ENCODE data around the gene REC8. TPM values are rescaled to one million over a fixed set of nuclear protein-coding genes. Genes with fewer than 3 reads are reported as not detected.

Gene REC8
- total RNA-seq, 1 donor from 2014 or later: 18.4 TPM

DNA sequence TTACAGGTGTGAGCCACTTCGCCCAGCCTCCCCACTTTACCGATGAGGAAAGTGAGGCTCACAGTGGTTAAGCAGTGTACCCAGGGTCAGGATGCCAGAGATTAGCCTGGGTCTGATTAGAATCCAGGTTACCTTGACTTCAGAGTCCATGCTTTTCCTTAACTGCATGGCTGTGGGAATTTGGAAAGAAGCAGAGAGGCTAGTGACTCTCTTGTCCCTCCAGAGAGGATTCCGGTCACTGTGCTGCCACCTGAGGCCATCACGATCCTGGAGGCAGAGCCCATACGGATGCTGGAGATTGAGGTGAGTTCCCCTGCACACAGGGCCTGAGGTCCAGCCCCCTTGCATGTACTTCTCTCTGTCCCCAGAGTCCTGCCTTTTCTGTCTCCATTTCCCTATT, 4.7 kb downstream of the REC8 start:
- peaks cover 88% of the 10 kb centered on the region for H3K36me3 ChIP-seq
- TF ChIP-seq, protein P1, sequence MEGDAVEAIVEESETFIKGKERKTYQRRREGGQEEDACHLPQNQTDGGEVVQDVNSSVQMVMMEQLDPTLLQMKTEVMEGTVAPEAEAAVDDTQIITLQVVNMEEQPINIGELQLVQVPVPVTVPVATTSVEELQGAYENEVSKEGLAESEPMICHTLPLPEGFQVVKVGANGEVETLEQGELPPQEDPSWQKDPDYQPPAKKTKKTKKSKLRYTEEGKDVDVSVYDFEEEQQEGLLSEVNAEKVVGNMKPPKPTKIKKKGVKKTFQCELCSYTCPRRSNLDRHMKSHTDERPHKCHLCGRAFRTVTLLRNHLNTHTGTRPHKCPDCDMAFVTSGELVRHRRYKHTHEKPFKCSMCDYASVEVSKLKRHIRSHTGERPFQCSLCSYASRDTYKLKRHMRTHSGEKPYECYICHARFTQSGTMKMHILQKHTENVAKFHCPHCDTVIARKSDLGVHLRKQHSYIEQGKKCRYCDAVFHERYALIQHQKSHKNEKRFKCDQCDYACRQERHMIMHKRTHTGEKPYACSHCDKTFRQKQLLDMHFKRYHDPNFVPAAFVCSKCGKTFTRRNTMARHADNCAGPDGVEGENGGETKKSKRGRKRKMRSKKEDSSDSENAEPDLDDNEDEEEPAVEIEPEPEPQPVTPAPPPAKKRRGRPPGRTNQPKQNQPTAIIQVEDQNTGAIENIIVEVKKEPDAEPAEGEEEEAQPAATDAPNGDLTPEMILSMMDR (IDR thresholded peaks at IDR 0.05): no peak
- peaks cover 8% of the 10 kb centered on the region for H3K4me1 ChIP-seq
- no peaks in the 10 kb centered on the region for H3K9me3 ChIP-seq
- DNase-seq (no peak), ATAC-seq (no peak)
- no peak overlapping the region for H3K4me3 ChIP-seq
- no peaks in the 10 kb centered on the region for H3K27me3 ChIP-seq (ENCODE audit: low read depth)
- H3K27ac ChIP-seq: no peak overlapping the region
- intact Hi-C loops (cut with DNase I): no loop called here

DNA sequence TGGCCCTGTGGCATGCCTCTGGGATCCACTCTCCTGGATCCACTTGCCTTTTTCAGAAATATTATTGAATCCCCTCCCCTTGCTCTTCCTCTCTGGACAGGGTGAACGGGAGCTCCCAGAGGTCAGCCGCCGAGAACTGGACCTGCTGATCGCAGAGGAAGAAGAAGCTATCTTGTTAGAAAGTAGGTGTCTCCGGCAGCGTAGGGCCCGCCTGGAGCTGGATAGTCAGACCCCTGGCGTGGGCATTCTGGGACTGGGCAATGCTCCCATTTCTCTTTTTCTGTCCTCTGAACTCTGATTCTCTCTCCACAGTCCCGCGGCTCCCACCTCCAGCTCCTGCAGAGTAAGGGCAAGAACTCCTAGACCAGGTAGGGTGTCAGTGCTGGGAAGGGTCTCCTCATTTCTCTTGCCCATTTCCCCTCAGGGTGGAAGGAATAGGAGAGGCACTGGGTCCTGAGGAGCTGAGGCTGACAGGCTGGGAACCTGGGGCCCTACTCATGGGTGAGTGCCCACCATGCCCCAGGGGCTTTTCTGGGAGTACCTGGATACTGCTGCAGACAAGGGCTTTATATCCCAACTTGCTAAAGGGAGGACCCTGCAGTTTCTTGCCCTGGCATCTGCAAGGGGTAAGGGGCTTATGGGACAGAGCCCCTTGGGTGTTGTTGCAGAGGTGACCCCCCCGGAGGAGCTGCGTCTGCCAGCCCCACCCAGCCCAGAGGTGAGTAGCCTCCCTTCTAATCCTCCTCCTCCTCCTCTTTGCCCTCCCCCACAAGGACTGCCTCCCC, 5.4 kb downstream of the REC8 start:
- no peak for ATAC-seq
- Histone ChIP-seq H3K9me3 (no peaks in the 10 kb centered on the region), H3K27ac (no peak overlapping the region), H3K4me3 (no peak overlapping the region), H3K4me1 (peaks cover 2% of the 10 kb centered on the region), H3K36me3 (peaks cover 92% of the 10 kb centered on the region), H3K27me3 (ENCODE audit: low read depth) (no peaks in the 10 kb centered on the region)
- no peak for DNase-seq
- TF ChIP-seq, protein P1 (IDR thresholded peaks at IDR 0.05): no peak
- intact Hi-C loops (cut with DNase I): no loop called here

DNA sequence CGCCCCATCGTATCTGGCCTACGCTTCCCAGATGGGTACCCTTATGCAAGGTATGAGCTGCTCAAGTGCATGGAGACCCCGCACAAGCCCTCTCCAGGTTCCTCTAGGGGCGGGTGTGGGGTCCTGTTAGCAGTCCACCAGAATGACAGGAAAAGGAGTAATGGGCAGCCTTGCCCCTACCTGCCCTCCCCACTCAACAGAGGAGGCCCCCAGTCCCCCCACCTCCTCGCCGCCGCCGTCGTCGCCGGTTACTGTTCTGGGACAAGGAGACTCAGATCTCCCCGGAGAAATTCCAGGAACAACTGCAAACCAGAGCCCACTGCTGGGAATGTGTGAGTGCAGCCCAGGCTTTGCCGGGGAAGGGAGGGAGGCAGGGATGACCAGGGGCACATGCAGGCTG, 6.0 kb downstream of the REC8 start:
- no peaks in the 10 kb centered on the region for H3K27me3 ChIP-seq (ENCODE audit: low read depth)
- intact Hi-C loops (cut with DNase I): no loop called here
- TF ChIP-seq, protein P1 (IDR thresholded peaks at IDR 0.05): no peak
- no peaks in the 10 kb centered on the region for H3K4me1 ChIP-seq
- H3K4me3 ChIP-seq: no peak overlapping the region
- no peaks in the 10 kb centered on the region for H3K9me3 ChIP-seq
- ATAC-seq (no peak), DNase-seq (no peak)
- peaks cover 92% of the 10 kb centered on the region for H3K36me3 ChIP-seq
- no peak overlapping the region for H3K27ac ChIP-seq

DNA sequence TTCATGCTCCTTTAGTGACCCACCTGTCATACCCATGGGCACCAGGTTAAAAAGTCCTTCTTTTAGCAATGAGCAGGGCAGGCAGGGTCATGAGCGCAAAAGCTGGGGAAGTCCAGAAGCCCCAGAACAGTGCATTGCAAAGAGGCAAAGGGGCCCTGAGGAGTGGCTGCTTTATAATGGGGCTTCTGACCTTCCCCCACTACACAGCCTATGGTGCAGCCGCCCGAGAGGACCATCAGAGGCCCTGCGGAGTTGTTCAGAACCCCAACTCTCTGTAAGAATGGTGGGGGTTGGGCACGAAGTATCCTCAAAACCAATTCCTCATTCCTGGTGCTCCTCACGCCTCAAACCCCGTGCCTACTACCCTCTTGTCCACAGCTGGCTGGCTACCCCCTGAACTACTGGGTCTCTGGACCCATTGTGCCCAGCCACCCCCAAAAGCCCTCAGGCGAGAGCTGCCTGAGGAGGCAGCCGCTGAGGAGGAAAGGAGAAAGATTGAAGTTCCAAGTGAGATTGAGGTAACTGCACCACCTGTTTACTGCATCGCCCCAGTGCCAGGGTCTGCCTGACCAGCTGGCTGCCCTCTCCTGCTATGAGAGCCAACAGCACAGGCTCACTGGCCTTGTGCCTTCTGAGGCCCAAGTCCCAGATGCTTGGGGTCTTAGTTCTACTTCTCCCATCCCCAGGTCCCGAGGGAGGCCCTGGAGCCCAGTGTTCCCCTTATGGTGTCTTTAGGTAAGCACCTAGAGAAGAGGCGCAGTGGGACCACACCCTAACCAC, 6.7 kb downstream of the REC8 start:
- H3K9me3 ChIP-seq: no peaks in the 10 kb centered on the region
- ATAC-seq (no peak), DNase-seq (no peak)
- H3K4me3 ChIP-seq: no peak overlapping the region
- intact Hi-C loops (cut with DNase I): no loop called here
- no peak overlapping the region for H3K27ac ChIP-seq
- TF ChIP-seq, protein P1 (IDR thresholded peaks at IDR 0.05): no peak
- no peaks in the 10 kb centered on the region for H3K4me1 ChIP-seq
- no peaks in the 10 kb centered on the region for H3K27me3 ChIP-seq (ENCODE audit: low read depth)
- peaks cover 93% of the 10 kb centered on the region for H3K36me3 ChIP-seq

DNA sequence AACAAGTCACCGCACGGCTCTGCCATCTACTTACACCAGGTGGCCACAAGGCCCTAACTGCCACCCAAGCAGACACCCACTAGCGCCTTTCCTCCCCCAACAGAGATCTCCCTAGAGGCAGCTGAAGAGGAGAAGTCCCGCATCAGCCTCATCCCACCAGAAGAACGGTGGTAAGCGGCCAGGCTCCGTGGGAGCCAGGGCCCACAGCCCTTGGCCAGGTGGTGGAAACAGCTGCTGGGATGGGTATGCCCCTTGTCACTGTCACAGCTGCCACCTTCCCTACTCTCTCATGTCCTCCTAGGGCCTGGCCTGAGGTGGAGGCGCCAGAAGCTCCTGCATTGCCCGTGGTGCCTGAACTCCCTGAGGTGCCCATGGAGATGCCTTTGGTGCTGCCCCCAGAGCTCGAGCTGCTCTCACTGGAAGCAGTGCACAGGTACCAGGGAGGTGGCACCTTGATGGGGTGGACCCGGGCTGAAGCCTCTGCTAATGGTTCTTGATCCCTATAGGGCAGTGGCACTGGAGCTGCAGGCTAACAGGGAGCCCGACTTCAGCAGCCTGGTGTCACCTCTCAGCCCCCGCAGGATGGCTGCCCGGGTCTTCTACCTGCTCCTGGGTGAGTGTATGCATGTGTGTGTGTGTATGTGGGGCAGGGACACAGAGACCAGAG, 7.5 kb downstream of the REC8 start:
- Histone ChIP-seq H3K36me3 (peaks cover 99% of the 10 kb centered on the region), H3K9me3 (no peaks in the 10 kb centered on the region), H3K27me3 (ENCODE audit: low read depth) (no peaks in the 10 kb centered on the region), H3K4me3 (no peak overlapping the region), H3K27ac (no peak overlapping the region), H3K4me1 (no peaks in the 10 kb centered on the region)
- no peak for ATAC-seq
- intact Hi-C loops (cut with DNase I): no loop called here
- TF ChIP-seq, protein P1 (IDR thresholded peaks at IDR 0.05): no peak
- no peak for DNase-seq
